Measurements from ENCODE around the gene TRIM41.

- no peak for TF ChIP-seq POLR2AphosphoS5 (IDR thresholded peaks at IDR 0.05; ENCODE audit: low read depth, low read length)
- no peak for TF ChIP-seq TAF1 (IDR thresholded peaks at IDR 0.05; ENCODE audit: borderline replicate concordance, insufficient read depth, low read length)
- TF ChIP-seq, protein P1, sequence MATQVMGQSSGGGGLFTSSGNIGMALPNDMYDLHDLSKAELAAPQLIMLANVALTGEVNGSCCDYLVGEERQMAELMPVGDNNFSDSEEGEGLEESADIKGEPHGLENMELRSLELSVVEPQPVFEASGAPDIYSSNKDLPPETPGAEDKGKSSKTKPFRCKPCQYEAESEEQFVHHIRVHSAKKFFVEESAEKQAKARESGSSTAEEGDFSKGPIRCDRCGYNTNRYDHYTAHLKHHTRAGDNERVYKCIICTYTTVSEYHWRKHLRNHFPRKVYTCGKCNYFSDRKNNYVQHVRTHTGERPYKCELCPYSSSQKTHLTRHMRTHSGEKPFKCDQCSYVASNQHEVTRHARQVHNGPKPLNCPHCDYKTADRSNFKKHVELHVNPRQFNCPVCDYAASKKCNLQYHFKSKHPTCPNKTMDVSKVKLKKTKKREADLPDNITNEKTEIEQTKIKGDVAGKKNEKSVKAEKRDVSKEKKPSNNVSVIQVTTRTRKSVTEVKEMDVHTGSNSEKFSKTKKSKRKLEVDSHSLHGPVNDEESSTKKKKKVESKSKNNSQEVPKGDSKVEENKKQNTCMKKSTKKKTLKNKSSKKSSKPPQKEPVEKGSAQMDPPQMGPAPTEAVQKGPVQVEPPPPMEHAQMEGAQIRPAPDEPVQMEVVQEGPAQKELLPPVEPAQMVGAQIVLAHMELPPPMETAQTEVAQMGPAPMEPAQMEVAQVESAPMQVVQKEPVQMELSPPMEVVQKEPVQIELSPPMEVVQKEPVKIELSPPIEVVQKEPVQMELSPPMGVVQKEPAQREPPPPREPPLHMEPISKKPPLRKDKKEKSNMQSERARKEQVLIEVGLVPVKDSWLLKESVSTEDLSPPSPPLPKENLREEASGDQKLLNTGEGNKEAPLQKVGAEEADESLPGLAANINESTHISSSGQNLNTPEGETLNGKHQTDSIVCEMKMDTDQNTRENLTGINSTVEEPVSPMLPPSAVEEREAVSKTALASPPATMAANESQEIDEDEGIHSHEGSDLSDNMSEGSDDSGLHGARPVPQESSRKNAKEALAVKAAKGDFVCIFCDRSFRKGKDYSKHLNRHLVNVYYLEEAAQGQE (IDR thresholded peaks at IDR 0.05; ENCODE audit: insufficient read depth in 1 of 2, low read depth in 2 of 2, low read length in 2 of 2) = no peak
These were observed 19.9 kb upstream of the TRIM41 start for GRCh38 chr5:181203093-181203711.
